ENCODE measurements around the gene EPN2.

The EPN2 gene

GRCh38 chr17:19307521-19307920 lies 70.4 kb downstream of the EPN2 start:
- CTCF ChIA-PET = interaction anchor here (1.9 kb wide), 1 partner anchor 9 kb away, joined by 7 read pairs; no protein-coding TSS in a partner anchor
- POLR2A ChIA-PET = no interaction called here
- TF ChIP-seq CTCF (IDR thresholded peaks at IDR 0.05; ENCODE audit: control extremely low read depth, extremely low read depth, low read depth, missing control alignments) = no peak
- no peak for DNase-seq (ENCODE audit: extremely low spot score)

- ChIA-PET POLR2A (interaction anchor here (0.6 kb wide), 1 partner anchor 1608 kb away, joined by 4 read pairs; no protein-coding TSS in a partner anchor), CTCF (interaction anchor here (1.2 to 1.8 kb wide), 4 partner anchors 9 to 33 kb away, joined by 3 to 5 read pairs (median 4); no protein-coding TSS in a partner anchor)
- no peak for DNase-seq (ENCODE audit: extremely low spot score)
- no peak for TF ChIP-seq CTCF (IDR thresholded peaks at IDR 0.05; ENCODE audit: control extremely low read depth, extremely low read depth, low read depth, missing control alignments)
These were observed 71.2 kb downstream of the EPN2 start for GRCh38 chr17:19308398-19308797.

GRCh38 chr17:19309701-19310100 lies 72.5 kb downstream of the EPN2 start:
- no peak for DNase-seq (ENCODE audit: extremely low spot score)
- ChIA-PET CTCF (interaction anchor here (0.9 to 1.8 kb wide), 3 partner anchors 10 to 29 kb away, joined by 3 to 8 read pairs (median 4); no protein-coding TSS in a partner anchor), POLR2A (no interaction called here)
- TF ChIP-seq CTCF (IDR thresholded peaks at IDR 0.05; ENCODE audit: control extremely low read depth, extremely low read depth, low read depth, missing control alignments) = no peak

- no peak for TF ChIP-seq CTCF (IDR thresholded peaks at IDR 0.05; ENCODE audit: control extremely low read depth, extremely low read depth, low read depth, missing control alignments)
- CTCF ChIA-PET = interaction anchor here (0.9 to 1.8 kb wide), 2 partner anchors 16 to 28 kb away, joined by 3 to 8 read pairs; no protein-coding TSS in a partner anchor
- POLR2A ChIA-PET = no interaction called here
- no peak for DNase-seq (ENCODE audit: extremely low spot score)
These were observed 73.0 kb downstream of the EPN2 start for GRCh38 chr17:19310151-19310550.

- ChIA-PET CTCF (interaction anchor here (0.9 kb wide), 1 partner anchor 12 kb away, joined by 3 read pairs; no protein-coding TSS in a partner anchor), POLR2A (no interaction called here)
- no peak for DNase-seq (ENCODE audit: extremely low spot score)
- TF ChIP-seq CTCF (IDR thresholded peaks at IDR 0.05; ENCODE audit: control extremely low read depth, extremely low read depth, low read depth, missing control alignments) = no peak
These were observed 73.8 kb downstream of the EPN2 start for GRCh38 chr17:19311016-19311415.

- CTCF ChIA-PET = interaction anchor here (0.7 to 0.9 kb wide), 2 partner anchors 11 to 51 kb away, joined by 3 read pairs; partner anchors contain the start of gene B9D1
- POLR2A ChIA-PET = no interaction called here
- no peak for DNase-seq (ENCODE audit: extremely low spot score)
- TF ChIP-seq CTCF (IDR thresholded peaks at IDR 0.05; ENCODE audit: control extremely low read depth, extremely low read depth, low read depth, missing control alignments) = no peak
These were observed 74.5 kb downstream of the EPN2 start for GRCh38 chr17:19311421-19312215.

Measured in GM10248 (cell line).